ENCODE data around the gene MYT1.
A peak's percentile ranks its signal among the peaks of the same experiment; 100 is the strongest.

MYT1 gene

GRCh38 chr20:64247970-64248841 is 84.0 kb downstream of the MYT1 start:
- no peak for DNase-seq (ENCODE audit: low spot score)

DNA sequence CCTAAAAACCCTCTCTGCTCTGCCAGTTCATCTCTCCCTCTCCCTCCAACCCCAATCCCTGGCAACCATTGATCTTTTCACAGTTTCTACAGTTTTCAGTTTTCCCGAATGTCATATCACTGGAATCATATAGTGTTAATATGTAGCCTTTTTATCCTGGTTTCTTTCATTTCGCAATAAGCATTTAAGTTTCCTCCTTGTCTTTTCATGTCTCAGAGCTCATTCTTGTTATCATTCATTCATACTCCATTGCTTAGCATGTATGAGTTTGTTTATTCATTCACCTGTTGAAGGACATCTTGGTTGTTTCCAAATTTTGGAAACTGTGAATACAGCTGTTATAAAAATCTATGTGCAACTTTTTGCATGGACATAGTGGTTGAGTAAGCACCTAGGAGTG is 85.8 kb downstream of the MYT1 start:
- no peak for DNase-seq (ENCODE audit: low spot score)

GRCh38 chr20:64253000-64253383 is 88.7 kb downstream of the MYT1 start:
- DNase-seq (ENCODE audit: low spot score): no peak

- no peak for DNase-seq (ENCODE audit: low spot score)
Observed at GRCh38 chr20:64253443-64253842, 89.2 kb downstream of the MYT1 start.

- no peak for DNase-seq (ENCODE audit: low spot score)
Observed at GRCh38 chr20:64254156-64254555, 89.9 kb downstream of the MYT1 start.

DNA sequence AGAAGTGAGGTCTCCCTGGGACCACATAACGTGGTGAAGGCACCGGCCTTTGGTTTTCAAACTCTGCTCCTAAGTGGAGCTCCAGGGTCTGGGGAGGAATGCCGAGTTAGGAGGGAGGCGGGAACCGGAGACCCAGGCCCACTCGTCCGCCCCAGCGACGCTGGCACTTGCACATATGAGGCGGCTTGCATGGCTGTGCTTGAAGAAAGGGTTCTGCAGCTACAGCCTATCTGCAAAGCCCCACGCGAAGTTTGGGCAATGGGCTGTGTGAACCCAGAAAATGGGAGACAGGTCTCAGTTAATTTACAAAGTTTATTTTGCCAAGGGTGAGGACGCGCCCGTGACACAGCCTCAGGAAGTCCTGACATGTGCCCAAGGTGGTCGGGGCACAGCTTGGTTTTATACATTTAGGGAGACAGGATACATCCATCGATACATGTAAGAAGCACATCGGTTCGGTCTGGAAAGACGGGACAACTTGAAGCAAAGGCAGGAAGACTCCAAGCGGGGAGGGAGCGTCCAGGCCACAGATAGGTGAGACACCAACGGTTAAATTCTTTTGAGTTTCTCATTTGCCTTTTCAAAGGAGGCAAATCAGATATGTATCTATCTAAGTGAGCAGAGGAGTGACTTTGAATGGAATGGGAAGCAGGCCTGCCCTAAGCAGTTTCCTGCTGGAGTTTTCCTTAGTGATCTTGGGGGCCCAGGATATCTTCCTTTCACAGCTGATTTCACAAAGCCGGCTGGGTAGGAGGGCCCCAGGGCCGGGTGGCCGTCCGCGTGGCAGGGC is 90.5 kb downstream of the MYT1 start:
- no peak for DNase-seq (ENCODE audit: low spot score)

DNA sequence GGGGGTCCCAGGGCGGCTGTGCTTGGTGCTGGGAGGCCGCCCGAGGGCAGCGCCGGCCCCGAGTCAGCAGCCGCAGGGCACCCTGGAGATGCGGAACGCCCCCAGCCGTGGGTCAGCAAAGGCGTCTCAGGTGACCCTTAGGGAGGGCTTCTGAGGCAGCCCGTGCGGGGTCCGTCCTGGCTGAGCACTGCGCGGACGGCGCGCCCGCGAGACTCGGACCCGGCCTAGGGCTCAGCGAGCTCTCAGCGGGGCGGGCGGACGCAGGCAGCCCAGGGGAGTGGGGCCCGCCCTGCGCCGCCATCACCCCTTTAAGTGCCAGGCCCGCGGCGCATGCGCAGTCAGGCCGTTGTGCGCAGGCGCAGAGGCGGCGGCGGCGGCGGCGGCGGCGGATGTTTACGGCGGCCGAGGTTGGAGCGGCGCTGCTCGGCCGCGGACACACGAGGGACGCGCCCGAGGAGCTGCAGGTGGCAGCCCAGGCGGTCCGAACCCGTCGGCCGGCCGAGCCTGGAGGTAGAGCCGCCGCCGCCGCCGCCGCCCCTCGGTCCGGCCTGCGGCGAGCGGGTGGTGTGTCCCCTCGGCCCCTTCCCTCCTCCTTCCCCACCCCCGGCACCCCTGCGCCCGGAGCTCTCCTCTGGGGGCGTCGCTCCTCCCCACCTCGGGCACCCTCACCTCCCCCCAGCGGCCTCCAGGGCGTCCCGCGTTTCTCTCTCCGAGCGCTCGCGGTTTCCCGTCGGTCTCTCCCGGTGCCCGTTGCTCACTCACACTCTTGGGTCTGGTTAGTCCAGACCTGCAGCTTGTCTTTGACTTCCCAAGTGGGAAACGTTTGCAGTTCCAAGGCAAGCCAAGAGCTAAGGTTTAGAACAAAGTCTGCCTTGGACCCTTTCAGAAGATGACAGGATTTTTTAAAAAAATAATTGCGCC is 91.4 kb downstream of the MYT1 start, which contains the start of gene PCMTD2:
Gene PCMTD2, plus strand, starts transcription at position 388 of the 921 bp plus-strand sequence. CDS start 4,218 bp downstream, outside the sequence.
- peak; percentile 99 for DNase-seq (ENCODE audit: low spot score)

DNA sequence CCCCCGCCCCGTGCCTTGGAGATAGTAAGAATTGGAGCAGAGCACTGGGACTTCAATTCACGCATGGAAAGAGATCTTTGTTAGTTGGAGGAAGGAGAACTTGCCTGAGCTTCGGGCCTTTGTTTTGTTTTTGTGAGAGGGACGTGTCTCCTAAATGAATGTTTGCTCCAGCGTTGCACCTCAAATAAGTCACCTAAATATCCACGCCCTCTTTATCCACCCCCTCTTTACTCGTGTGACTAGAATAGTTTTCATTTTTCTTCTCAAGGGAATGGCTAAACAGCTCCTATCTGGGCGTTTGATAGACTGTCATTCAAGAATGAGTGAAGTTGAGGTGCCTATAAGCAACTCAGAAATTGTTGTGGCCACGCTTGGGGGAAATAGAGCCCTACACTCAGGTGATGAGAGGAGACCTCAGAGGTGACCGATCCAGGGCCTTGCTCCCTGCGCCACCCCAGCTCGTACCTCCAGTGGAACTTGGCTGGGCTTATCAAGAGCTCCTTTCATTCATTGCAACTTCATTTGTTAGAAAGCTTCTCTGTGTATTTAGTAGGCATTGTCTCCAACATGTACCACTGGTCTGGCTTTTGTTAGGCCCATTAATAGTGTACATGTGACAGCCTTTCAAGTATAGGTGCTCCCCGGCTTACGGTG is 92.2 kb downstream of the MYT1 start:
- DNase-seq (ENCODE audit: low spot score): no peak

GRCh38 chr20:64257107-64257757 is 93.0 kb downstream of the MYT1 start:
- no peak for DNase-seq (ENCODE audit: low spot score)

- DNase-seq (ENCODE audit: low spot score): no peak
Observed at GRCh38 chr20:64258071-64258823, 94.0 kb downstream of the MYT1 start.

DNA sequence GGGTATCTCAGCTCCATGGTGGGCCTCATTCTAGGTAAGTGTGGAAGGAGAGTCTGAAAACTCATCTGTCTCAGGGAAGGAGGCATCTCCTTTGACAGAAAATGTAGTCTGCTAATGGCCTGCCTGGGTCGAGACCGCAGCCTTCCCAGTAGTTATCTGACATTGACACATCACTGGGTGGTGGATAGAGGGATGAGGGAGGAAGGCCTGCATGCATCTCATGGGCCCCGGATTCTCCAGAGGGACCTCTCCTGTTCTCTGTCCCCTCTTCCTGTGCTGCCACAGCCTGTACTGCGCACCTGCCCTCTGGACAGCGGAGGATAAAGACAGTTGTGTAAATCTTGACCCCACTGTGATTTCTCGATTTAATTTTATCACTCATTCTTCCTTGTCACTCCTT is 96.0 kb downstream of the MYT1 start:
- no peak for DNase-seq (ENCODE audit: low spot score)

- peak; percentile 69 for DNase-seq (ENCODE audit: low spot score)
Observed at GRCh38 chr20:64261138-64261537, 96.9 kb downstream of the MYT1 start.

DNA sequence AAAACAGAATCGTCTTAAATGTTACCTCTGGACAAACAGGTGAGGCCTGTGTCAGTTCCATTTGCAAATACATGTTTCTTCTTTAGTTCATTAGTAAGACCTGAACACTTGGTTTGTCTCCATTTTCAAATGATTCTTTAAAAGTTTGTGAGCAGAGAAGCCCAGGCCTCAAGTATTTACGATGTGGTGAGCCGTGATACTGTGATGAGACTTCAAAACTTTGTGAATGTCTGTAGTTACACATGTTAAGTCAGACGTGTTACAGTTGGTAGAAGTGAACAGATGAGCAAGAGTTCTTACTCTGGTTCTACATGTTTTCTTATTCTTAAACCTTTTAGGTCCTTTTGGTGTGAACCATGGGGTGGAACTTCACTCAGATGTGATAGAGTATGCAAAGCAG is 99.8 kb downstream of the MYT1 start:
- DNase-seq (ENCODE audit: low spot score): no peak

DNA sequence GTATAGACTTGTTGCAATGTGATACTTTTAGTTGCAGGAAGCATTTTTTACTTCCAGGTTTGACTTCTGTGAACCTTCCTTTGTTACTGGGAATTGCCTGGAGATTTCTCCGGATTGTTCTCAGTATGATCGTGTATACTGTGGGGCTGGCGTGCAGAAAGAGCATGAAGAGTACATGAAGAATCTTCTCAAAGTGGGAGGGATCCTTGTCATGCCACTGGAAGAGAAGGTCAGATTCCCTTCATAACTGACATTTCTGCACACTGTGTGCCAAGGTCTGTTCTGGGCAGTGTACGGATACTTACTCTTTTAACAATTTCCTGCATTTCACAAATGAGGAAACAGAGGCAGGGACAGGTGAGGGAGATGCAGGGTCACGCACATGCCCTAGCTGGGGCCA is 100.9 kb downstream of the MYT1 start:
- no peak for DNase-seq (ENCODE audit: low spot score)

GRCh38 chr20:64266988-64267387 is 102.7 kb downstream of the MYT1 start:
- no peak for DNase-seq (ENCODE audit: low spot score)

DNA sequence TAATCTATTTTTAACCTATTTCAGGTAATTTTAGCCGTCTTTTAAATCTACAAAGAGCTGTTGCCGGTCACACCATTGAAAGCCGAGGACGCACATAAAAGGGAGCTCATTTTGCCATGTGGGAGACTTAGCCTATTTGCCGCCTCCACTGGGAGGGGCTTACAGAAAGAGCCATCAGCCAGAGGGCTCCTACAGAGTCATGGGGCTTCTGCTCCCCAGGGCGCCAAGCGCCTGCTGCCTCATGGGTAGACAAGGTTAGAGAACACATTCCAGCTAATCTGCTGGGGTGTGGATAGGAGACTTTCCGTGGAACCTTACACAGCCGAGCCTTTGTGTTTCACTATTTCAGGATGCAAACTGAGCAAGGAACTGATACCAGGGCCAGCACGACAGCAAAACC is 103.9 kb downstream of the MYT1 start:
- no peak for DNase-seq (ENCODE audit: low spot score)

- no peak for DNase-seq (ENCODE audit: low spot score)
Observed at GRCh38 chr20:64269604-64270411, 105.6 kb downstream of the MYT1 start.

DNA sequence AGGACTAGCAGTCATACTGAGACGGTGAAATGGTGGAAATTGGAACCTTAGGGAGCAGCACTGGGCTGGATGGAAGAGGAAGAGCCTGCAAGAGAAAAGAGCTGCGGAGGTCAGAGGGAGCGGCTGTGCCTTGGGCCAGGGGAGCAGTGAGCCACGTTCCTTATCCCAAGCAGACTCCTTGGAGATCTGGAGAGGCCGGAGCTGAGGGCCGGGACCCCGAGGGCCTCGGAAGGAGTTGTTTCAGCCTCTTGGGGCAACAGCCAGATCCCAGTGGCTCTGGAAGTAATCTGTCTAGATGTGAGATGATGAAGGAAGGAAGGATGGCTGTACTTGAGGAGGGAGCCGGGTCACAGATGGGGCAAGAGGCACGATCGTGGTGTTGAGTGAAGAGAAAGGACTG is 107.4 kb downstream of the MYT1 start:
- DNase-seq (ENCODE audit: low spot score): no peak

DNA sequence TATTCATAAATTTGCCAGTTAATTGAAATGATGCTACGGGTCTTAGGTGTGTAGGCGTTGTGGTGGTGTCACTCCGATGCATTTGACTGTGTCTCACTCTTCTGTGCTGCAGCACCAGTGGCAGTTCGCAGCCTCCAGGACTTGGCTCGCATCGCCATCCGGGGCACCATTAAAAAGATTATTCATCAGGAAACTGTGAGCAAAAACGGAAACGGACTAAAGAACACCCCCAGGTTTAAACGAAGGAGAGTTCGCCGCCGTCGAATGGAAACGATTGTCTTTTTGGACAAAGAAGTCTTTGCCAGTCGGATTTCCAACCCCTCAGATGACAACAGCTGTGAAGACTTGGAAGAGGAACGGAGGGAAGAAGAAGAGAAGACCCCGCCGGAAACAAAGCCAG is 108.9 kb downstream of the MYT1 start:
- DNase-seq (ENCODE audit: low spot score): no peak

All from GM03348 (cell line).